SK-N-SH treated with all-trans-retinoic acid at 6 μM for 48 hours (cell line): ENCODE results near the gene CRACR2A.

Source experiments
- RARB ChIP-seq: fragments of 250-450 bp; sonication (Bioruptor Pico); IDR thresholded peaks from 2 replicates; pipeline ENCODE4 v1.8.0; 2021; ENCODE audit warnings: mild to moderate bottlenecking, moderate library complexity
- ZC3H10 ChIP-seq: fragments of 250-450 bp; sonication (Bioruptor Pico); IDR thresholded peaks from 2 replicates; pipeline ENCODE4 v1.5.1; 2021; ENCODE audit warnings: mild to moderate bottlenecking, moderate library complexity
- ZFP3 ChIP-seq: fragments of 250-450 bp; sonication (Bioruptor Pico); IDR thresholded peaks from 2 replicates; pipeline ENCODE4 v1.5.0; 2020; ENCODE audit warnings: mild to moderate bottlenecking, moderate library complexity

GRCh38 chr12:3723916-3724805 lies 28.7 kb downstream of the CRACR2A start:
- TF ChIP-seq RARB (CRISPR knock-in tag) (no peak), ZC3H10 (no peak), ZFP3 (CRISPR knock-in tag) (no peak)
